Fibroblast of skin of left biceps (primary cell): Measurements from ENCODE around the gene ATP5PD.

Experiments
- DNase-seq, 2 experiments: peaks; one replicate each; pipeline ENCODE4 v3.0.0-alpha.2; 2013; ENCODE audit warnings: low read depth in 2 of 2

ATP5PD gene

DNA sequence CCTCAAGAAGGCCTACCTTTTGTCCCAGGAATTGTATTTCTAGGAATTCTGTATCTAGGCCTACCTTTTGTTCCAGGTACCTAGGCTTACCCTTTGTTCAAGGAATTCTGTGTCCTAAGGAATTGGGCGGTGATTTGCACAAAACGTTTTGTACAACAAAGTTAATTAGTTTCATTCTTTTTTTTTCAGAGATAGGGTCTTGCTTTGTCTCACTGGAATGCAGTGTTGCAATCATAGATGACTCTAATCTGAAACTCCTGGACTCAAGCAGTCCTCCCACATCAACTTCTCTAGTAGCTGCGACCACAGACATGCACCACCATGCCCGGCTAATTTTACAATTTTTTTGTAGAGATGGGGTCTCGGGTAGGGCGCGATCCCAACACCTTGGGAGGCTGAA lies 52.3 kb downstream of the ATP5PD start:
- peak in 1 of 2 experiments; percentile 51 for DNase-seq

DNA sequence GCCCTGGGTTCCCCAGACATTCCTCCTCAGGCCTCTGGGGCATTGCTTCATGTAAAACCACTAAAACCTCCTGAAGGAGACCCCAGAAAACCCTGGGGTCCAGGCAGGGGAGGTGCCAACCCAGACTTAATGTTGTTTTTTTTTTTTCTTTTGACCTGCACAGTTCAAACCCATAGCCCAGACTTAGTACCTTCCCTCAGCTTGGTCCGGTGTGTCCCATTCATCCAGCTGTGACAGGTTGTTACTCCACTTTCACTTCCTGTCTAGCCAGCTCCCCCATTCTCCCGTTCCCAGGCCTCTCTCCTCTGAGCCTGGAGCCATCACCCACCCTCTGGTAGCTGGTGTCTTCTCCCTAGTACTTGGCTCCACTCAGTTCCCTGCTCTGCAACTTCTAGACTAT lies 54.5 kb downstream of the ATP5PD start:
- DNase-seq, result no peak

DNA sequence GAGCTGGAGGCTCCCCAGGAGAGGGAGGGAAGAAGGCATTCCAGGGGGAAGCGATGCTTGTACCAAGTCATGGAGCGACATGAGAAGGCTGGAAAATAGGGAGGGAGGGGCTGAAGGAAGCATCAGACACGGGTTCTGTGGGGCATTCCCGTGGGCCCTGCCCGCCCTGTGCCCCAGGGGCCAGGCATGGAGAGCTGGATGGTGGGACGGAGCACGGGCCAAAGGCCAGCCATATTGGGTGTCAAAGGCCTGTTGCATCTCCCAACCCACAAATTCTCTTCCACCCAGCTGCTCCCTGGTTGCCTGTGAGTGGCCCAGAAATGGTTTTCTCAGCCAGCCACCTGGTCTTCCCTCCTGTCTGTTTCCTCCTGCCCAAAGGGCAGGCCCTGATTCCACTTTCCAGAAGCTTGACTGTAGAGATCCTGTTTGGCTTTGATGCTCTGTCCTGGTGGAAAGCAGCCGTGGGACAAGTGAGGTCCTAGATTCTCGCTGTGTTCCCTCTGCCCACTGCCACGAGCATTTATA lies 56.1 kb downstream of the ATP5PD start:
- DNase-seq, result no peak
